GM12874 (cell line): Measurements from ENCODE around the gene GALNT10.

ENCODE experiments used
- TF ChIP-seq, protein P1 (sequence below): IDR thresholded peaks from 2 replicates; pipeline ENCODE4 v1.5.1; 2011; ENCODE audit warnings: low read depth, mild to moderate bottlenecking, control low read depth, low read length, moderate library complexity; ENCODE audit not compliant: insufficient read depth

GALNT10 gene

DNA sequence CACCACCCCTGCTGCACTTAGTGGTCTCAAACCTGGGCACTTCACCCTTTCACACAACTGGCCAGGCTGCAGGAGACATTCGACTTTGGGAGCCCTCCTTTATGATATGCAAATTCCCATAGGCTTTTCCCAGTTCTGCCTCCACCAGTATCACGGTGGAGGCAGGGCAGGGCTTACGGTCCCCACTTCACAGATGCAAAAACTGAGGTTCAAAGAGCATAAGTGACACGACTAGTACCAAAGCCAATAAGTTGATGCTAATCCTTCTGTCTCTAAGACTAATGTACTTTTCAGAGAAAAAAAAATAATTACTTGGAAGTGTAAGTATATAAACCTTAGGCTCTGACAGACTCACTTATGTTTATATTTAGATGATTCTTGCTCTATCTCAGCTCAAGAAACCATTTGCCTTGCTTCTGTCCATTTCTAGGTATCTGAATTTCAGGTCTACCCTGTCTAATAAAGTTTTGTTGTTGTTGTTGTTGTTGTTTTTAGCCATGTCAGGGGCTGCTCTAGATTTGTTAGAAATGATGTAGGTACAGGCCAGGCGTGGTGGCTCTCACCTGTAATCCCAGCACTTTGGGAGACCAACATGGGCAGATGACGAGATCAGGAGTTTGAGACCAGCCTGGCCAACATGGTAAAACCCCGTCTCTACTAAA lies 10.7 kb downstream of the GALNT10 start:
- TF ChIP-seq, protein P1, sequence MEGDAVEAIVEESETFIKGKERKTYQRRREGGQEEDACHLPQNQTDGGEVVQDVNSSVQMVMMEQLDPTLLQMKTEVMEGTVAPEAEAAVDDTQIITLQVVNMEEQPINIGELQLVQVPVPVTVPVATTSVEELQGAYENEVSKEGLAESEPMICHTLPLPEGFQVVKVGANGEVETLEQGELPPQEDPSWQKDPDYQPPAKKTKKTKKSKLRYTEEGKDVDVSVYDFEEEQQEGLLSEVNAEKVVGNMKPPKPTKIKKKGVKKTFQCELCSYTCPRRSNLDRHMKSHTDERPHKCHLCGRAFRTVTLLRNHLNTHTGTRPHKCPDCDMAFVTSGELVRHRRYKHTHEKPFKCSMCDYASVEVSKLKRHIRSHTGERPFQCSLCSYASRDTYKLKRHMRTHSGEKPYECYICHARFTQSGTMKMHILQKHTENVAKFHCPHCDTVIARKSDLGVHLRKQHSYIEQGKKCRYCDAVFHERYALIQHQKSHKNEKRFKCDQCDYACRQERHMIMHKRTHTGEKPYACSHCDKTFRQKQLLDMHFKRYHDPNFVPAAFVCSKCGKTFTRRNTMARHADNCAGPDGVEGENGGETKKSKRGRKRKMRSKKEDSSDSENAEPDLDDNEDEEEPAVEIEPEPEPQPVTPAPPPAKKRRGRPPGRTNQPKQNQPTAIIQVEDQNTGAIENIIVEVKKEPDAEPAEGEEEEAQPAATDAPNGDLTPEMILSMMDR, result no peak

DNA sequence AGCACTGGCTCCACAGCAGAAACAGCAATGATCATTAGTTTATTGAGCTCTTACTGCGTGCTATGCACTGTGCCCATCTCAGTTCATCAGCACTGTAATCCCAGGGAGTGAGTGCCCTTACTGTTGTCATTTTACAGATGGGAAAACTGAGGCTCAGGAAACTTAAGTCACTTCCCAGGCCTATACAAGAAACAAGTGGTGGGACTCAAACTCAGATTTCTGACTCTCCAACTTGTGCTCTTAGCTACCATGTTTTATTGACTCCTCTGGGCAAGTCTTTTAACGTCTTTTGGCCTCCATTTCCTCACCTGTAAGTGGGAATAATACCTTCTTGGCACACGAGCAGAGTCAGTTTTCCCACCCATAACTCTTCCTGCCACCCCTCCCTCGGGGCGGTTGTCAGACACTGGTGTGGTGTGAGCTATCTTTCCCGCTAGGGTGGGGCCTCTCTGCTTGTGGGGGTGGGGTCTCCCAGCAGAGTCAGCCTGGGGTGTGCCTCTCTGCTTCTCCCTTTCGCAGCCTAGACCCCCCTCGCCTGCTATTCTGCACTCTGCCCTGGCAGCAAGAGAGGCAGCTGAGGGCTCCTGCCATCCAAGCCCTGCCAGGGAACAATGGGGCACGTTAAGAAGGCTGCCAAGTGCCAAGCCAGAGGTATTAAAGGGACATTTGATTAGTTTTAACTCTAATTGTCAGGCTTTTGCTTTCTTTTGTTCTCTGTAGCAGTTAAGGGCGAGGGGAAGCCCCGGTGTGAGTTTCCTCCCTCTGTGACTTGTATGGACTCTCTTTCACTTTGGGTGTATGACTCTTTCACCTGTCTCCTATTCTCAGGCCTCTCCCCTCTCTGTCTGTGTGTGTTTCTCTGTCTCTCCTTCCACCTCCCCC lies 12.1 kb downstream of the GALNT10 start:
- TF ChIP-seq, protein P1, result no peak

DNA sequence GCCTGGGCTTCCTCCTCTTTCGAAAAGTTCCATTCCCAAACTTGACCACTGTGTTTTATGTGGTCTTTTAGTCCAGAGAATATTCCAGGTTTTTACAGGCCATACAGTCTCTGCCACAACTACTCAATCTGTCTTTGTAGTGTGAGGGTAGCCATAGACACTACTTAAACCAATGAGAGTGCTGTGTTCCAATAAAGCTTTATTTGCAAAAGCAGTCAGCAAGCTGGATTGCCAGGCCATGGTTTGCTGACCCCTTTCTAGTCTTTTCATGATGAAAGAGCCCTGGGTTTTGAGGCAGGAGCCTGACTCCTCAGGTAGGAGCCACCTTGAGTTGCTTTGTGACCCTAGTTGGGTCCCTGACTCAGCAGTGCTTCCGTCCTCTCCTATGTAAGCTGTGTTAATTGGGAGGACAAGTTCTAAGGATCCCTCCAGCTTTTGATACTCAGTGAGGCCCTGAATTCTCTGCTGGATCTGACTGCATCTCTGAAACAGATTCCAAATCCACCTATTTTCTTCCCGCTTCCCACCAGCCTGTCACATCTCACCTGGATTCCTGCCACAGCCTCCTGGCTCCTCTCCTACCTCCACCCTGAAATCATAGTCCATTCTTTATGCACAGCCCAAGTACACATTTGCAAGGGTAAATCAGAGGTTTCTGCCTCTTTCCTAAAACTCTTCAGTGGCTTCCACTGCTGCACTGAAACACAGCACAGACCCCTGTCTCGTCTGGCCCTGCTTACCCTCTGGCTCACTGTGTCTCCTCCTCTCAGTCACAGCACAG lies 13.5 kb downstream of the GALNT10 start:
- TF ChIP-seq, protein P1, result no peak

DNA sequence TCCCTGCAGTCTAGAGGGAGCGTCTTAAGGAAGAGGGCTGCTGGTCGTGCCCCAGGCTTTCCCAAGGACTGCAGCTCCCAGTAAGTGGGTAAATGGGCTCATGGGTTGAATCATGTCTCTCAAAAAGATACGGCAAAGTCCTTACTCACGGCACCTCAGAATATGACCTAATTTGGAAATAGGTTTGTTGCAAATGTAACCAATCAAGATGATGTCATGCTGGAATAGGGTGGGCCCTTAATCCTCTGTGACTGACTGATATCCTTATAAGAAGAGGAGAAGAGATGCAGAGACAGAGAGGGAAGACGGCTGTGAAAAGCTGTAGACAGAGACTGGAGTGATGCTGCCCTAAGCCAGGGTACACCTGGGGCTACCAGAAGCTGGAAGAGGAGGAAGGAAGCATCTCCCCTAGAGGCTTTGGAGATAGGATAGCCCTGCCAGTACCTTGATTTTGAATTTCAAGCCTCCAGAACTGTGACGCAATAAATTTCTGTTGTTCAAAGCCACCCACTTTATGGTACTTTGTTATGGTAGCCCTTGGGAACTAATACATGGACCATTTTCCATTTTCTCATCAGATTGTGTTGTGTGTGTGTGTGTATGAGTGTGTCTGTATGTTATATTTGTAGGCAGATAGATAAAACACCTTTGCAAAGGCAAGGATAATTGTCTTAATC lies 15.0 kb downstream of the GALNT10 start:
- TF ChIP-seq, protein P1, result no peak

DNA sequence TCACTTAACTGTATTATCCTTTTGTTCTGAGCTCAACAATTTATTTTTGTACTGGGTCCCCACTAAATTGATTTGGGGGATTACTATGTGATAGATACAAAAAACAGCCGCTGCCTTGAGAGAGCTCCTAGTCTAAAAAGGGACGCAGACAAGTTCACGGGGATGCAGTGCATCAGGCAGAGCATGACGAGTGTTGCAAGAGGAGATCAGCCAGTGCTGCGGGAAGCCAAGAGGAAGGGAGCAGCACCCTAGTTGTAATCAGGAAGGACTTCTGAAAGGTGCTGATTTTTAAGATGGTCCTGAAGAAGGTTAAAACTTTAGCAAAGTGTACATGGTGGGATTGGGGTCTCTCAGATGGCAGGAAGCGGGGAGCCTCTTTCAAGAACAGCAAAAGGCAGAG lies 15.8 kb downstream of the GALNT10 start:
- TF ChIP-seq, protein P1, result no peak

DNA sequence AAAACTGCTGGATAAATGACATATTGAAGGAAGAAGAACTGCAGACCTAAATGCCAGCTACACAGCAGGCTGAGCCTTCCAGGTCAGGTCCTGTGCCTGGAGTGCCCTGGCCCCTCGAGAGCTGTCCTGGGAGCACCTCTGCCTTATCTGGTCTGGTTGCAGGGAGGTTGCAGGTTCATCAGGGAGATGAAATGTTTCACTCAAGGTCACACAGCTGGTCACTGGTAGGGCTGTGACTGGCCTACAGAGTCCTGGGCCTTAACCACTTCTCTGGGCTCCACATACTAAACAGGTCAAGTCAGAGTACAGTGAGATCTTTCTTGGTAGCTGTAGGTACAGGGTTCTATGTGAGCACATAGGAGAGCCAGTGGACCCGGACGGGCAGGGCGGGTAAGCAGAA lies 16.7 kb downstream of the GALNT10 start:
- TF ChIP-seq, protein P1, result no peak
